HG03558 (cell line): ENCODE data around the gene GRM8.

ENCODE experiments used
- ATAC-seq: cut with Tn5 transposase; IDR thresholded peaks from one replicate; pipeline ENCODE4 v1.9.1; 2021; ENCODE audit warnings: moderate number of reproducible peaks; ENCODE audit not compliant: unreplicated experiment; ENCODE audit errors: extremely low read depth

The GRM8 gene

GRCh38 chr7:127041689-127042452, 210.9 kb downstream of the GRM8 start:
- no peak for ATAC-seq

GRCh38 chr7:127040042-127040441, 212.7 kb downstream of the GRM8 start:
- ATAC-seq: no peak

- ATAC-seq: no peak
Measured at GRCh38 chr7:127039541-127039940, 213.2 kb downstream of the GRM8 start.

GRCh38 chr7:127035203-127035849, 217.4 kb downstream of the GRM8 start:
- no peak for ATAC-seq

- ATAC-seq: no peak
Measured at GRCh38 chr7:127034186-127034806, 218.4 kb downstream of the GRM8 start.

GRCh38 chr7:127029823-127030222, 222.9 kb downstream of the GRM8 start:
- no peak for ATAC-seq

- no peak for ATAC-seq
Measured at GRCh38 chr7:127021857-127022256, 230.9 kb downstream of the GRM8 start.

GRCh38 chr7:127021019-127021738, 231.6 kb downstream of the GRM8 start:
- ATAC-seq: no peak

GRCh38 chr7:127018889-127019288, 233.9 kb downstream of the GRM8 start:
- ATAC-seq: no peak

GRCh38 chr7:127017196-127017595, 235.5 kb downstream of the GRM8 start:
- no peak for ATAC-seq

GRCh38 chr7:127000725-127001124, 252.0 kb downstream of the GRM8 start:
- ATAC-seq: no peak

GRCh38 chr7:126996659-126997058, 256.1 kb downstream of the GRM8 start:
- ATAC-seq: no peak

GRCh38 chr7:126993626-126994213, 259.0 kb downstream of the GRM8 start:
- no peak for ATAC-seq

- no peak for ATAC-seq
Measured at GRCh38 chr7:126988022-126988421, 264.7 kb downstream of the GRM8 start.

- ATAC-seq: no peak
Measured at GRCh38 chr7:126979722-126980121, 273.0 kb downstream of the GRM8 start.

- ATAC-seq: no peak
Measured at GRCh38 chr7:126978865-126979264, 273.9 kb downstream of the GRM8 start.

GRCh38 chr7:126973066-126973465, 279.7 kb downstream of the GRM8 start:
- no peak for ATAC-seq

GRCh38 chr7:126972571-126972970, 280.2 kb downstream of the GRM8 start:
- ATAC-seq: no peak

- ATAC-seq: no peak
Measured at GRCh38 chr7:126959649-126960048, 293.1 kb downstream of the GRM8 start.

- ATAC-seq: no peak
Measured at GRCh38 chr7:126958367-126958766, 294.4 kb downstream of the GRM8 start.
